Osteocyte (in vitro differentiated cells): Measurements from ENCODE around the gene TRMT61A. TPM values are rescaled to one million over a fixed set of nuclear protein-coding genes. Genes with fewer than 3 reads are reported as not detected.
A peak's percentile ranks its signal among the peaks of the same experiment; 100 is the strongest.

Experiments used
- DNase-seq: peaks from one replicate; pipeline ENCODE4 v3.0.0; 2021; ENCODE audit warnings: mixed read lengths; ENCODE audit not compliant: unreplicated experiment; ENCODE audit errors: extremely low spot score
- H3K27ac Mint-ChIP-seq: one replicate; pipeline ENCODE4 v1.8.0; 2021; ENCODE audit warnings: mild to moderate bottlenecking, mixed read lengths; ENCODE audit not compliant: unreplicated experiment
- H3K27me3 Mint-ChIP-seq: one replicate; pipeline ENCODE4 v1.8.0; 2021; ENCODE audit warnings: mixed read lengths; ENCODE audit not compliant: unreplicated experiment
- H3K36me3 Mint-ChIP-seq: one replicate; pipeline ENCODE4 v1.8.0; 2021; ENCODE audit warnings: mixed read lengths; ENCODE audit not compliant: unreplicated experiment
- H3K4me1 Mint-ChIP-seq: one replicate; pipeline ENCODE4 v1.8.0; 2021; ENCODE audit warnings: mixed read lengths; ENCODE audit not compliant: unreplicated experiment
- H3K4me3 Mint-ChIP-seq: one replicate; pipeline ENCODE4 v1.8.0; 2021; ENCODE audit warnings: mild to moderate bottlenecking, moderate library complexity, mixed read lengths; ENCODE audit not compliant: unreplicated experiment
- H3K9me3 Mint-ChIP-seq: one replicate; pipeline ENCODE4 v1.8.0; 2021; ENCODE audit warnings: mixed read lengths; ENCODE audit not compliant: unreplicated experiment
- total RNA-seq: library from RNA; stranded (reverse); gene quantifications from 2 replicates; pipeline ENCODE4 v1.2.1, GENCODE V29; 2021
- TF ChIP-seq, protein P1 (sequence below): fragments of 200-600 bp; sonication (generic); IDR thresholded peaks from 2 replicates; pipeline ENCODE4 v1.5.0; 2021; ENCODE audit warnings: antibody characterized with exemption, mild to moderate bottlenecking, moderate library complexity

TRMT61A gene
- total RNA-seq, 1 donor from 2014 or later, result 11.5 TPM

DNA sequence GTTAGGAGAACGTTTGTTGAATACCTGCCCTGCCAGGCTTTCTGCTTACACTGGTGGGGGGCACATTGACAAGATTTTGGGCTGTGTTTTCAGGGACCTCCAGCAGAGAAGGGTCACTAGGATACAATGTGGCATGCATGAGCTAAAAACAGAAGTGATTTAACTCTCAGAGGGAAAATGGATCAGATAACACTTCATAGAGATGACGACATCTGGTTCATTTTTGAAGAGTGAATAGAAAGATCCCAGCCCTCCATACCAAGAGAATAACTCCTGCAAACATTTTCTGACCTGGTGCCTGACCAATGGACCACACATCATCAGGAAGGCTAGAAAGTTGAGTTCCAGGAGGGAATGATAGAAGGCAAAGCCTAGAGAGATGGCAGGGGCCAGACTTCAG lies 40.0 kb upstream of the TRMT61A start:
- Mint-ChIP-seq H3K36me3 (peaks cover 22% of the 10 kb centered on the region), H3K27ac (peak overlapping the region; percentile 39), H3K4me3 (no peak overlapping the region), H3K9me3 (no peaks in the 10 kb centered on the region), H3K27me3 (no peaks in the 10 kb centered on the region), H3K4me1 (peaks cover 11% of the 10 kb centered on the region)
- TF ChIP-seq, protein P1, sequence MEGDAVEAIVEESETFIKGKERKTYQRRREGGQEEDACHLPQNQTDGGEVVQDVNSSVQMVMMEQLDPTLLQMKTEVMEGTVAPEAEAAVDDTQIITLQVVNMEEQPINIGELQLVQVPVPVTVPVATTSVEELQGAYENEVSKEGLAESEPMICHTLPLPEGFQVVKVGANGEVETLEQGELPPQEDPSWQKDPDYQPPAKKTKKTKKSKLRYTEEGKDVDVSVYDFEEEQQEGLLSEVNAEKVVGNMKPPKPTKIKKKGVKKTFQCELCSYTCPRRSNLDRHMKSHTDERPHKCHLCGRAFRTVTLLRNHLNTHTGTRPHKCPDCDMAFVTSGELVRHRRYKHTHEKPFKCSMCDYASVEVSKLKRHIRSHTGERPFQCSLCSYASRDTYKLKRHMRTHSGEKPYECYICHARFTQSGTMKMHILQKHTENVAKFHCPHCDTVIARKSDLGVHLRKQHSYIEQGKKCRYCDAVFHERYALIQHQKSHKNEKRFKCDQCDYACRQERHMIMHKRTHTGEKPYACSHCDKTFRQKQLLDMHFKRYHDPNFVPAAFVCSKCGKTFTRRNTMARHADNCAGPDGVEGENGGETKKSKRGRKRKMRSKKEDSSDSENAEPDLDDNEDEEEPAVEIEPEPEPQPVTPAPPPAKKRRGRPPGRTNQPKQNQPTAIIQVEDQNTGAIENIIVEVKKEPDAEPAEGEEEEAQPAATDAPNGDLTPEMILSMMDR, result no peak
- no peak for DNase-seq

GRCh38 chr14:103489621-103490020 lies 39.4 kb upstream of the TRMT61A start:
- TF ChIP-seq, protein P1, result no peak
- Mint-ChIP-seq H3K27me3 (no peaks in the 10 kb centered on the region), H3K27ac (no peak overlapping the region), H3K36me3 (peaks cover 22% of the 10 kb centered on the region), H3K9me3 (no peaks in the 10 kb centered on the region), H3K4me3 (no peak overlapping the region), H3K4me1 (peaks cover 11% of the 10 kb centered on the region)
- DNase-seq, result no peak

DNA sequence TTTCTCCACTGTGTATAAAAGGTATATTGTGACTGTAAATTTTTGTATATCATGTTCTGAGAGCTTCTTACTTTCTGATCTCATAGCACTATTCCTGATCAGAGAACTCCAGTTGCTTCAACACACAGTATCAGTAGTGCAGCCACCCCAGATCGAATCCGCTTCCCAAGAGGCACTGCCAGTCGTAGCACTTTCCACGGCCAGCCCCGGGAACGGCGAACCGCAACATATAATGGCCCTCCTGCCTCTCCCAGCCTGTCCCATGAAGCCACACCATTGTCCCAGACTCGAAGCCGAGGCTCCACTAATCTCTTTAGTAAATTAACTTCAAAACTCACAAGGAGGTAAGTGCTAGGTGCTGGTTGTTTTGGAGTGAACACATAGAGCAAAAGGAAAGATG lies 37.3 kb upstream of the TRMT61A start:
- Mint-ChIP-seq H3K4me1 (peaks cover 11% of the 10 kb centered on the region), H3K36me3 (peaks cover 24% of the 10 kb centered on the region), H3K9me3 (no peaks in the 10 kb centered on the region), H3K27ac (no peak overlapping the region), H3K4me3 (no peak overlapping the region), H3K27me3 (no peaks in the 10 kb centered on the region)
- no peak for DNase-seq
- TF ChIP-seq, protein P1, result no peak

- no peak overlapping the region for H3K27ac Mint-ChIP-seq
- no peak overlapping the region for H3K4me3 Mint-ChIP-seq
Observed at GRCh38 chr14:103492156-103492925, 36.7 kb upstream of the TRMT61A start.

GRCh38 chr14:103495854-103496253 lies 33.1 kb upstream of the TRMT61A start:
- no peak overlapping the region for H3K4me3 Mint-ChIP-seq
- no peaks in the 10 kb centered on the region for H3K27me3 Mint-ChIP-seq
- H3K9me3 Mint-ChIP-seq, result no peaks in the 10 kb centered on the region
- peaks cover 25% of the 10 kb centered on the region for H3K36me3 Mint-ChIP-seq
- H3K27ac Mint-ChIP-seq, result no peak overlapping the region
- peaks cover 7% of the 10 kb centered on the region for H3K4me1 Mint-ChIP-seq
- DNase-seq, result no peak
- TF ChIP-seq, protein P1, result no peak

More at GRCh38 chr14:103492156-103492925, 36.7 kb upstream of the TRMT61A start:
- H3K9me3 Mint-ChIP-seq, result no peaks in the 10 kb centered on the region
- H3K4me1 Mint-ChIP-seq, result peaks cover 11% of the 10 kb centered on the region
- TF ChIP-seq, protein P1, result no peak
- no peaks in the 10 kb centered on the region for H3K27me3 Mint-ChIP-seq
- no peak for DNase-seq
- peaks cover 26% of the 10 kb centered on the region for H3K36me3 Mint-ChIP-seq
